ENCODE results near the gene PYY.

PYY gene

DNA sequence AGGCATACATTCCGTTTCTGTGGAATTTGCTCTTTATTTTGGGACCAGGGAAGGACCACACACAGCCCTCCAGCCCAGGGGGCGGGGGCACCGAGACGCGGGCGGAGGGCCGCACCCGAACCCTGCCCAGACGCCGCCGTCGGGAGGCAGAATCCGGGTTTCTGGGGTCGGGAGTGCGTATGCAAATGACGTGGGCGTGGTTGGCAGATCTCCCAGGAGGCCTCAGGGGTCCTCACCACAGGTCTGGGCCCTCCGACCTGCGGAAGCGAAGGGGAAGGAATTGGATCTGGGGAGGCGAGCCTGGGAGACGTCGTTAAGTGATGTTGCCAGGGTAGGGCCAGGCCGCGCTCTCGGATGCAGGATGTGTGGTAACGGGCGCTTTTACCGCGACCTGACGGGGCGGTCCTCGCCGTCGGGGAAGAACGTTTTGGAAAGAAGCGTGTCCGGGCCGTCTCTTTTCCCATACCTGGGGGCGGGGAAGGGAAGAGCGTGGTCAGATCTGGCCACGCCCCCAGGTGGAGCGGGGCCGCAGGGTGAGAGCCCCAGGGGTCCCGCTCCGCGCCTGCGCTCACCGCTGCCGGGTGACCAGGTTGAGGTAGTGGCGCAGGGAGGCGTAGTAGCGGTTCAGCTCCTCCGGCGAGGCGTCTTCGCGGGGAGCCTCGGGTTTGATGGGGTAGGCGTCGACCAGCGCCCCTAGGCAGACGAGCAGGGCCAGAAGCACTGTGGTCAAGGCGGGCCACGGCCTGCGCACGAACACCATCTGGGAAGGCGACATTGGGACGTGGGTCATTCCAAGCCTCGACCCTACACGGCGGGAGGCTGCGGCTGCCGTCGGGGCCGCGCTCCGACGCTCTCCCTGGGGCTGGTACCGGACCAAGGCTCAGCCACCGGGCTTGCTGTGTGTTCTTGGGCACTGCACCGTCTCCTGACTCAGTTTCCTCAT is 745 bp downstream of the PYY start:
- no peak for DNase-seq
- H3K36me3 ChIP-seq = no peaks in the 10 kb centered on the region
- H3K9me3 ChIP-seq (ENCODE audit: severe bottlenecking) = no peaks in the 10 kb centered on the region
- TF ChIP-seq, protein P1, sequence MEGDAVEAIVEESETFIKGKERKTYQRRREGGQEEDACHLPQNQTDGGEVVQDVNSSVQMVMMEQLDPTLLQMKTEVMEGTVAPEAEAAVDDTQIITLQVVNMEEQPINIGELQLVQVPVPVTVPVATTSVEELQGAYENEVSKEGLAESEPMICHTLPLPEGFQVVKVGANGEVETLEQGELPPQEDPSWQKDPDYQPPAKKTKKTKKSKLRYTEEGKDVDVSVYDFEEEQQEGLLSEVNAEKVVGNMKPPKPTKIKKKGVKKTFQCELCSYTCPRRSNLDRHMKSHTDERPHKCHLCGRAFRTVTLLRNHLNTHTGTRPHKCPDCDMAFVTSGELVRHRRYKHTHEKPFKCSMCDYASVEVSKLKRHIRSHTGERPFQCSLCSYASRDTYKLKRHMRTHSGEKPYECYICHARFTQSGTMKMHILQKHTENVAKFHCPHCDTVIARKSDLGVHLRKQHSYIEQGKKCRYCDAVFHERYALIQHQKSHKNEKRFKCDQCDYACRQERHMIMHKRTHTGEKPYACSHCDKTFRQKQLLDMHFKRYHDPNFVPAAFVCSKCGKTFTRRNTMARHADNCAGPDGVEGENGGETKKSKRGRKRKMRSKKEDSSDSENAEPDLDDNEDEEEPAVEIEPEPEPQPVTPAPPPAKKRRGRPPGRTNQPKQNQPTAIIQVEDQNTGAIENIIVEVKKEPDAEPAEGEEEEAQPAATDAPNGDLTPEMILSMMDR (IDR thresholded peaks at IDR 0.05; ENCODE audit: low read depth, low read length) = no peak
- no peak overlapping the region; the same call in 1 of the 2 replicates for H3K4me3 ChIP-seq (ENCODE audit: low read depth, low read length)
- H3K27me3 ChIP-seq (ENCODE audit: insufficient read depth, low read depth, severe bottlenecking) = no peaks in the 10 kb centered on the region
- peak overlapping the region; percentile 74 for H3K27ac ChIP-seq

DNA sequence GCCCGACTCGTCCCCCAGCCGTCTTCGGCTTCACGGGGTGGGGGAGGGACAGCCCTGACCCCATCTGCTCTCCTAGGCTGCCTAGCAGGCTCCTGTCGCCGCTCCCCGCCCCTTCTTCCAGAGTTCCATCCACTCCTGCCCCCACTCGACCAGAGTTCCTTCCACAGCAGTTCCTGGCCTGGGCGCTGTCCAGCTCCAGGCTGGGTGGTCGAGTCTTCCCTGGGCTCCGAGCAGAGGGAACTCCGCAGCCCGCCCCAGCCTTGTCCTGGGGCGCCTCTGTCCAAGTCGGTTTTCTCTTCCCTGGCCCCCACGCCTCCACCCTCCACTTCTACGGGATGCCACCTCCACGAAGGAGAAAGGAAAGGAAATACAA is 1.4 kb downstream of the PYY start:
- peak overlapping the region; percentile 23 for H3K4me3 ChIP-seq (ENCODE audit: low read depth, low read length)
- H3K36me3 ChIP-seq = no peaks in the 10 kb centered on the region
- no peaks in the 10 kb centered on the region for H3K27me3 ChIP-seq (ENCODE audit: insufficient read depth, low read depth, severe bottlenecking)
- peak overlapping the region; percentile 74 for H3K27ac ChIP-seq
- H3K9me3 ChIP-seq (ENCODE audit: severe bottlenecking) = no peaks in the 10 kb centered on the region
- peak; percentile 95 for DNase-seq
- TF ChIP-seq, protein P1 (IDR thresholded peaks at IDR 0.05; ENCODE audit: low read depth, low read length) = 0 out of 2 replicates have a peak, but pooled peaks have one; percentile 10

DNA sequence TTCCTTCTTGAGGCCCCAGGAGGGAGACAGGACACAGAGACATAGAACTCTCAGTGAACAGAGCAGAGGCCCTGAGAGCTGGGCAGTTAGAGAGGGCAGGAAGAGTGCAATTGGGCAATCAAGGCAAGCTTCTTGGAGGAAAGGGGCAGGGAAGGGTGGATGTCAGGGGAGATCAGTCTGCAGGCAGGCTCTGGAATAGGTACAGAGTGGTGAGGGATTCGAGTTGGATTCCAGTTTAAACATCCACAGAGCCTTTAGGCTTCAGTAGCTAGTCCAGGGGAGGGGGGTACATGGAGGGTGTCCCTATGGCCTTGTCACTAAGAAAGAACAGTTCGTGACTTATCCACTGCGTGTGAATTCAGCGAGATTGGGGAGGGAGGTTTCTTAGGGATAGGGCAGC is 2.0 kb downstream of the PYY start:
- DNase-seq = no peak
- TF ChIP-seq, protein P1 (IDR thresholded peaks at IDR 0.05; ENCODE audit: low read depth, low read length) = no peak
- H3K27me3 ChIP-seq (ENCODE audit: insufficient read depth, low read depth, severe bottlenecking) = no peaks in the 10 kb centered on the region
- no peaks in the 10 kb centered on the region for H3K36me3 ChIP-seq
- H3K9me3 ChIP-seq (ENCODE audit: severe bottlenecking) = no peaks in the 10 kb centered on the region
- peak overlapping the region; percentile 74 for H3K27ac ChIP-seq
- peak overlapping the region; percentile 23 for H3K4me3 ChIP-seq (ENCODE audit: low read depth, low read length)

DNA sequence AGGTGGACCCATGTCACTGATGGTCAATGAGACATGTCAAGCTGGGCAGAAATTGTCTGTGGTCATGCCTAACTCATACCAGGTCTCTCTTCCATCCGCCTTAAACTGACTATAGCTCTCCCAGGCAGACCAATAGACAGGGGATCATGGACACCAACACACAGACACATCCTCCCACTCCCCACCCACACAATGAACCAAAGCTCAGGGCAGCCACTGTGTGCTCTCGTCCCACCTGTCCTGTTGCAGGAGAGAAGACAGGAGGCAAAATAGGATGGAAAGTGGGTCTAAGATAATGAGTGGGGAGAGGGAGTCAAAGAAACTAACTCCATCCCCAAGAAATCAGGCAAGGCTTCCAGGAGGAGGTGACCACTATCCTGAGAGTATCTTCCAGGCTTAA is 3.2 kb downstream of the PYY start:
- Histone ChIP-seq H3K4me3 (ENCODE audit: low read depth, low read length) (no peak overlapping the region), H3K27ac (no peak overlapping the region), H3K9me3 (ENCODE audit: severe bottlenecking) (no peaks in the 10 kb centered on the region), H3K36me3 (no peaks in the 10 kb centered on the region), H3K27me3 (ENCODE audit: insufficient read depth, low read depth, severe bottlenecking) (no peaks in the 10 kb centered on the region)
- TF ChIP-seq, protein P1 (IDR thresholded peaks at IDR 0.05; ENCODE audit: low read depth, low read length) = no peak
- DNase-seq = no peak

DNA sequence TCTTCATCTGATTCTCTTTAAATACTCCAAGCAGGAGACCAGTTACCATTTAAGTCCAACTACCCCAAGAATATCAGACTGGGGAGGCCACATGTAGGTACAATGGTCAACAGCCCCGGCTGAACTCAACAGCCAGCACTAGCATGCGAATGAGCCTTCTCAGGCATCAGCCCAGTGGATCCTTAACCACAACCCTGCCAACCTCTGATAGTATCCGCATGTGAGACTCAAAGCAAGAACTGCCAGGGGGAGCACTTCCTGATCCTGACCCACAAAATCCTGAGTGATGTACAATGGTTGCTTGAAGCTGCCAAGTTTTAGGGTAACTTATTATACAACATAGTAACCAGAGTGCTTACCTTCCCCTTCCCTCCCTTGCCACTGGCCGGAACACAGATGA is 4.0 kb downstream of the PYY start:
- TF ChIP-seq, protein P1 (IDR thresholded peaks at IDR 0.05; ENCODE audit: low read depth, low read length) = no peak
- Histone ChIP-seq H3K27me3 (ENCODE audit: insufficient read depth, low read depth, severe bottlenecking) (no peaks in the 10 kb centered on the region), H3K4me3 (ENCODE audit: low read depth, low read length) (no peak overlapping the region), H3K27ac (no peak overlapping the region), H3K9me3 (ENCODE audit: severe bottlenecking) (no peaks in the 10 kb centered on the region), H3K36me3 (no peaks in the 10 kb centered on the region)
- no peak for DNase-seq
